Activated CD4-positive, alpha-beta memory T cell treated with anti-CD3 and anti-CD28 coated beads, Interleukin-2, amount 10 ng/mL, durations not matched to agents 7 days and 5 days (primary cell): Measurements from ENCODE around the gene ELMO1. TPM values are rescaled to one million over a fixed set of nuclear protein-coding genes. Genes with fewer than 3 reads are reported as not detected.

Experiments used
- CTCF ChIA-PET: fragments of 350-600 bp; sonication (Branson Sonifier 250); formaldehyde crosslinking; loops from one replicate; lab custom pipeline; 2021; ENCODE audit warnings: antibody characterized with exemption, inconsistent platforms; lab: Charles Lee
- POLR2A ChIA-PET: fragments of 350-600 bp; sonication (Branson Sonifier 250); formaldehyde crosslinking; loops from one replicate; lab custom pipeline; 2021; ENCODE audit warnings: antibody characterized with exemption; lab: Charles Lee
- DNase-seq: peaks from one replicate; pipeline ENCODE4 v3.0.0-alpha.2; 2020
- H3K27ac Mint-ChIP-seq: one replicate; pipeline ENCODE4 v1.8.0; 2021; ENCODE audit warnings: mild to moderate bottlenecking, mixed read lengths
- H3K27me3 Mint-ChIP-seq: one replicate; pipeline ENCODE4 v1.8.0; 2021; ENCODE audit warnings: mixed read lengths
- H3K36me3 Mint-ChIP-seq: one replicate; pipeline ENCODE4 v1.8.0; 2021; ENCODE audit warnings: low read depth, mixed read lengths
- H3K4me1 Mint-ChIP-seq: one replicate; pipeline ENCODE4 v1.8.0; 2021; ENCODE audit warnings: mixed read lengths
- H3K4me3 Mint-ChIP-seq: one replicate; pipeline ENCODE4 v1.8.0; 2021; ENCODE audit warnings: mild to moderate bottlenecking, mixed read lengths
- H3K9me3 Mint-ChIP-seq: one replicate; pipeline ENCODE4 v1.8.0; 2021; ENCODE audit warnings: mixed read lengths
- total RNA-seq, 2 experiments: library from RNA; stranded (reverse); gene quantifications; one replicate each; pipeline ENCODE4 v1.2.3, GENCODE V29; 2021

The ELMO1 gene
- total RNA-seq, 2 experiments from 2014 or later, result 100 to 102 TPM

DNA sequence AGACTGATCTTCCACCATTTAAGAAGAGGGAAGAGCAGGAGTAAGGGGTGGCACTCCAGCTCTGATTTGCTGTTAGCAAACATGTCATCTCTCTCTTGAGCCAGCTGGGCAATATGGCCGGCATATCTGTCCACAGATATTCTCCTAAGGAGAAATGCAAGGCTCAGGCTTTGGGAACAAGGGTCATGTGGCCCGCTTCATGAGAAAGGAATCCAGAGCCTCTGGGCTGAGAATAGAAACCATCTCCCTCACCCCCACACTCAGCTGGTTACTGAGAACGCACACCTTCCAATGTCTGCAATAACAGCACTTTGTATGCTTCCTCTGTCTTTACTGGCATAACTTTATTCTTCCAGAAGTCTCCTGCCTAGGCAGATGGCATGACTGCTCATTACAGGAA, 171.2 kb downstream of the ELMO1 start:
- H3K4me1 Mint-ChIP-seq, result peaks cover 24% of the 10 kb centered on the region
- H3K9me3 Mint-ChIP-seq, result no peaks in the 10 kb centered on the region
- H3K27me3 Mint-ChIP-seq, result no peaks in the 10 kb centered on the region
- no peak overlapping the region for H3K27ac Mint-ChIP-seq
- CTCF ChIA-PET, result interaction anchor here (1.3 kb wide), 1 partner anchor 9 kb away, joined by 3 read pairs; no protein-coding TSS in a partner anchor
- H3K36me3 Mint-ChIP-seq, result peaks cover 29% of the 10 kb centered on the region
- POLR2A ChIA-PET, result no interaction called here
- no peak for DNase-seq
- no peak overlapping the region for H3K4me3 Mint-ChIP-seq

GRCh38 chr7:37275078-37275710, 173.5 kb downstream of the ELMO1 start:
- ChIA-PET CTCF (interaction anchor here (1.1 kb wide), 1 partner anchor 10 kb away, joined by 3 read pairs; no protein-coding TSS in a partner anchor), POLR2A (no interaction called here)
- Mint-ChIP-seq H3K4me3 (no peak overlapping the region), H3K27ac (no peak overlapping the region), H3K27me3 (no peaks in the 10 kb centered on the region), H3K4me1 (peaks cover 37% of the 10 kb centered on the region), H3K9me3 (no peaks in the 10 kb centered on the region), H3K36me3 (peaks cover 30% of the 10 kb centered on the region)
- DNase-seq, result no peak

GRCh38 chr7:37273891-37274290, 174.8 kb downstream of the ELMO1 start:
- peaks cover 27% of the 10 kb centered on the region for H3K36me3 Mint-ChIP-seq
- ChIA-PET CTCF (interaction anchor here (0.8 to 1.1 kb wide), 2 partner anchors 10 to 73 kb away, joined by 3 read pairs; no protein-coding TSS in a partner anchor), POLR2A (no interaction called here)
- no peak for DNase-seq
- no peak overlapping the region for H3K4me3 Mint-ChIP-seq
- H3K9me3 Mint-ChIP-seq, result no peaks in the 10 kb centered on the region
- peaks cover 37% of the 10 kb centered on the region for H3K4me1 Mint-ChIP-seq
- no peaks in the 10 kb centered on the region for H3K27me3 Mint-ChIP-seq
- peak overlapping the region; percentile 1 for H3K27ac Mint-ChIP-seq

GRCh38 chr7:37269711-37270508, 178.8 kb downstream of the ELMO1 start:
- CTCF ChIA-PET, result interaction anchor here (0.7 to 2.6 kb wide), 3 partner anchors 16 to 69 kb away, joined by 3 to 16 read pairs (median 3); no protein-coding TSS in a partner anchor
- H3K9me3 Mint-ChIP-seq, result no peaks in the 10 kb centered on the region
- POLR2A ChIA-PET, result interaction anchor here (0.5 to 1.2 kb wide), 3 partner anchors 11 to 43 kb away, joined by 3 read pairs; no protein-coding TSS in a partner anchor
- H3K4me1 Mint-ChIP-seq, result peaks cover 37% of the 10 kb centered on the region
- no peak for DNase-seq
- no peaks in the 10 kb centered on the region for H3K27me3 Mint-ChIP-seq
- H3K27ac Mint-ChIP-seq, result no peak overlapping the region
- no peak overlapping the region for H3K4me3 Mint-ChIP-seq
- H3K36me3 Mint-ChIP-seq, result peaks cover 39% of the 10 kb centered on the region

DNA sequence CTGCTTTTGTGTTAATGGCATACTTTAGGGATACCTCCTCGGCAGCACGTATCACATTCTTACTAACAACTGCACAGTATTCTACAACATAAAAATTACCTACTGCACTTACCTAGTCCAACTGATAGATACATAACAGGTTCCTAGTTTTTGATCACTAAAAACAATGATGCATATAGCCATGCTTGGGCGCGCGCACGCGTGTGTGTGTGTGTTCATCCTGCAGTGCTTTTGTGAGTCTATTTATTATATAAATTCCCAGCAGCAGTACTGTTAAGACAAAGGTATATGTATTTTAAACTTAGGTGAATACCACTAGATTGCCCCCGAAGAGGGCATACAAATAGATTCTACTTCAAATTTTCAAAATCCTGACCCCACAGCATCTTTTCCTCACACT, 181.4 kb downstream of the ELMO1 start:
- Mint-ChIP-seq H3K27ac (no peak overlapping the region), H3K27me3 (no peaks in the 10 kb centered on the region), H3K9me3 (no peaks in the 10 kb centered on the region), H3K36me3 (peaks cover 43% of the 10 kb centered on the region), H3K4me1 (peaks cover 17% of the 10 kb centered on the region), H3K4me3 (no peak overlapping the region)
- POLR2A ChIA-PET, result no interaction called here
- DNase-seq, result no peak
- CTCF ChIA-PET, result no interaction called here

DNA sequence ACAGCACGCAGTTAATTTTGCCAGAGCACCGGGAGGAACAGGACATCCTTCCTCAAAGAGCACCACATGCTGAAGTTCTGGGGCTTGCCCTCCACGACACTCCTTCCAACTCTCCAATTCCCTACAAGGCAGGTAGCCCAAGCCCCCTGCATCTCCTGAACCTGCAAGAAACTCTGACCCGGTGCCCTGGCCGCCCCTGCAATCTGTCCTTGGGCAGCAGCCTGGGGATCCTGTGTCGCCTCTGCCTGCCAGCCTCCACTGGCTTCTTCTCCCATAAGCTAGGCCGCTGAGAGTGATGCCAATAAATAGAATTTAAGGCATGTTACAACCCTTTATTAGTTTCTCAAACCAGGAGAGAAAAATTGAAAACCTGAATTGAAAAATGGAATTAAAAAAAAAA, 182.8 kb downstream of the ELMO1 start:
- Mint-ChIP-seq H3K9me3 (no peaks in the 10 kb centered on the region), H3K27me3 (no peaks in the 10 kb centered on the region), H3K4me1 (peaks cover 7% of the 10 kb centered on the region), H3K4me3 (no peak overlapping the region), H3K27ac (no peak overlapping the region), H3K36me3 (peaks cover 32% of the 10 kb centered on the region)
- ChIA-PET POLR2A (interaction anchor here (0.6 kb wide), 1 partner anchor 21 kb away, joined by 4 read pairs; no protein-coding TSS in a partner anchor), CTCF (interaction anchor here (1.1 kb wide), 1 partner anchor 19 kb away, joined by 4 read pairs; no protein-coding TSS in a partner anchor)
- no peak for DNase-seq

GRCh38 chr7:37265006-37265405, 183.7 kb downstream of the ELMO1 start:
- Mint-ChIP-seq H3K4me1 (peaks cover 9% of the 10 kb centered on the region), H3K36me3 (peaks cover 28% of the 10 kb centered on the region), H3K27ac (no peak overlapping the region), H3K9me3 (no peaks in the 10 kb centered on the region), H3K27me3 (no peaks in the 10 kb centered on the region), H3K4me3 (no peak overlapping the region)
- CTCF ChIA-PET, result no interaction called here
- POLR2A ChIA-PET, result no interaction called here
- no peak for DNase-seq

DNA sequence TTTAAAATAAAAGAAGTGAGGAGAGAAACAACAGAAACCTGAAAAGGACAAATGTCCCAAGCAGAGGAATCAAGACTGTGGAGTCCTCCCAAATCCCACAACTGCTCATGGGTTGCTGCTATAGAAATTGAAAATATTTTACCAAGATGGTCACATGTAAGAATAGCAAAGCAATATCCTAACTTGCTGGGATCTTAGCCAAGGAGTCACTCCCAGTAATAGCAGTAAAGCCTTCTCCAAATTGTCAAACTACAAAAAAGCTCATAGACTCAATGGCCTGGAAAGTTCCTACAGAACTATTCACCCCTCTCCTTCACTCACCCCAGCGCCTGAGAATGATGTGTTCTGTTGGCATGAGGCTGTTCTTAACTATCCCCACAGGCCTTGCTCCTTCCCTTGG, 186.5 kb downstream of the ELMO1 start:
- H3K27ac Mint-ChIP-seq, result no peak overlapping the region
- peaks cover 23% of the 10 kb centered on the region for H3K36me3 Mint-ChIP-seq
- ChIA-PET CTCF (no interaction called here), POLR2A (no interaction called here)
- DNase-seq, result no peak
- no peaks in the 10 kb centered on the region for H3K27me3 Mint-ChIP-seq
- no peaks in the 10 kb centered on the region for H3K9me3 Mint-ChIP-seq
- H3K4me3 Mint-ChIP-seq, result no peak overlapping the region
- H3K4me1 Mint-ChIP-seq, result peaks cover 17% of the 10 kb centered on the region

GRCh38 chr7:37259319-37259821, 189.3 kb downstream of the ELMO1 start:
- ChIA-PET CTCF (interaction anchor here (1.0 kb wide), 1 partner anchor 190 kb away, joined by 3 read pairs; the partner anchor contains the start of gene ELMO1), POLR2A (interaction anchor here (1.7 kb wide), 1 partner anchor 10 kb away, joined by 3 read pairs; no protein-coding TSS in a partner anchor)
- peaks cover 33% of the 10 kb centered on the region for H3K4me1 Mint-ChIP-seq
- DNase-seq, result no peak
- H3K4me3 Mint-ChIP-seq, result no peak overlapping the region
- H3K27ac Mint-ChIP-seq, result no peak overlapping the region
- H3K36me3 Mint-ChIP-seq, result peaks cover 41% of the 10 kb centered on the region
- no peaks in the 10 kb centered on the region for H3K27me3 Mint-ChIP-seq
- no peaks in the 10 kb centered on the region for H3K9me3 Mint-ChIP-seq

GRCh38 chr7:37256631-37257030, 192.0 kb downstream of the ELMO1 start:
- peaks cover 56% of the 10 kb centered on the region for H3K36me3 Mint-ChIP-seq
- no peak overlapping the region for H3K4me3 Mint-ChIP-seq
- H3K27ac Mint-ChIP-seq, result no peak overlapping the region
- H3K27me3 Mint-ChIP-seq, result no peaks in the 10 kb centered on the region
- ChIA-PET POLR2A (no interaction called here), CTCF (no interaction called here)
- no peak for DNase-seq
- peaks cover 37% of the 10 kb centered on the region for H3K4me1 Mint-ChIP-seq
- H3K9me3 Mint-ChIP-seq, result no peaks in the 10 kb centered on the region

- CTCF ChIA-PET, result no interaction called here
Measured at GRCh38 chr7:37255327-37255944, 193.2 kb downstream of the ELMO1 start.

GRCh38 chr7:37251222-37251621, 197.4 kb downstream of the ELMO1 start:
- CTCF ChIA-PET, result no interaction called here
- H3K4me3 Mint-ChIP-seq, result no peak overlapping the region
- no peaks in the 10 kb centered on the region for H3K27me3 Mint-ChIP-seq

More at GRCh38 chr7:37255327-37255944, 193.2 kb downstream of the ELMO1 start:
- Mint-ChIP-seq H3K4me1 (peaks cover 40% of the 10 kb centered on the region), H3K4me3 (no peak overlapping the region), H3K9me3 (no peaks in the 10 kb centered on the region), H3K36me3 (peaks cover 56% of the 10 kb centered on the region), H3K27me3 (no peaks in the 10 kb centered on the region), H3K27ac (peak overlapping the region; percentile 15)
- DNase-seq, result no peak
- POLR2A ChIA-PET, result interaction anchor here (0.8 to 1.3 kb wide), 2 partner anchors 86 to 194 kb away, joined by 3 to 4 read pairs; partner anchors contain the start of gene ELMO1

More at GRCh38 chr7:37251222-37251621, 197.4 kb downstream of the ELMO1 start:
- Mint-ChIP-seq H3K4me1 (peaks cover 27% of the 10 kb centered on the region), H3K9me3 (no peaks in the 10 kb centered on the region), H3K36me3 (peaks cover 49% of the 10 kb centered on the region), H3K27ac (no peak overlapping the region)
- no peak for DNase-seq
- POLR2A ChIA-PET, result interaction anchor here (1.8 kb wide), 1 partner anchor 72 kb away, joined by 3 read pairs; no protein-coding TSS in a partner anchor
